Smooth muscle cell of the coronary artery (primary cell): Measurements from ENCODE around the gene KRTAP25-1. TPM values are rescaled to one million over a fixed set of nuclear protein-coding genes. Genes with fewer than 3 reads are reported as not detected.

ENCODE experiments used
- total RNA-seq: library from RNA; depleted of rRNA; stranded (reverse); fragments of >200 nt; gene quantifications from 2 replicates; pipeline ENCODE4 v1.2.3, GENCODE V29; 2014; ENCODE audit warnings: low replicate concordance

Gene KRTAP25-1, protein sequence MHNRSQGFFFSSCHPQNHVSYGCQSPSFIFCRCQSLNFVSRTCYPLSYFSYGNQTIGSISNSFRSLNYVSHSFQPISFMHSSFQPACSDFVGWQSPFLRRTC
- total RNA-seq = not detected in 2 replicates

DNA sequence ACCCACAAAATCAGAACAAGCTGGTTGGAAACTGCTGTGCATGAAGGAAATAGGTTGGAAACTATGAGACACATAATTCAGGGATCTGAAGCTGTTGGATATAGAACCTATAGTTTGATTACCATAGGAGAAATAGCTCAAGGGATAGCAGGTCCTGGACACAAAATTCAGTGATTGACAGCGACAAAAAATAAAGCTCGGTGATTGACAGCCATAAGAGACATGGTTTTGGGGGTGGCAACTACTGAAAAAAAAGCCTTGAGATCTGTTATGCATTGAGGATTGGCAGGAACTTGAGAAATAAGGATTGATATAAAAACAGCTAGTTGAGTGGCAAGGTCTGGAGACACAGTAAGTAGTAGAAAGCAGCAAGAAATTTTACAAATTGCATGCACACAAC, at the start of gene KRTAP25-1:
Gene KRTAP25-1, minus strand, starts transcription at position 300 of the 400 bp plus-strand sequence. Its CDS starts 24 bp downstream, at position 276.

DNA sequence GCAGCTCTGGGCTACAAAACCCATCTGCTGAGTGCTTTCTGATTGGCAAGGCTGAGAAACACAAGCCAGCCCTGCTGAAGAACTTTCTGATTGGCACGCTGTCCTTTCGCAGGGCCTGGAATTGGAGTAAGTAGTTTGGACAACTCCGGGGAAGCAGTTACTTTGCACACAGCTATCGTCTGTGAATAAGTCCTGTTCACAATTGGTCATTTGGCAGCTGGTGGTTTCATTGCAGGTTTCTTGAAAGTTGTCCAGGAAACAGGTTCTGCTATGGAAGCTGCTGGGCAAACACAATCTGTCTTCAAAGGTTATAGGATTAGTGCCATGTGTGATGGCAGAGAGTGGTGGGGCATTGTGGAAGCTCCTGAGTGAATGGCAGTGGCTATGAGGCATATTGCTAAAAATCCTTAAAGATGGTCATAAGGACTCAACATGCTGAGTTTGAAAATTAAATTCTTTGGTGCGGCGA, 48.0 kb upstream of the KRTAP25-1 start, which contains the start of gene KRTAP27-1:
Gene KRTAP27-1, minus strand, starts transcription at position 419 of the 469 bp plus-strand sequence. Its CDS starts 26 bp downstream, at position 393.

DNA sequence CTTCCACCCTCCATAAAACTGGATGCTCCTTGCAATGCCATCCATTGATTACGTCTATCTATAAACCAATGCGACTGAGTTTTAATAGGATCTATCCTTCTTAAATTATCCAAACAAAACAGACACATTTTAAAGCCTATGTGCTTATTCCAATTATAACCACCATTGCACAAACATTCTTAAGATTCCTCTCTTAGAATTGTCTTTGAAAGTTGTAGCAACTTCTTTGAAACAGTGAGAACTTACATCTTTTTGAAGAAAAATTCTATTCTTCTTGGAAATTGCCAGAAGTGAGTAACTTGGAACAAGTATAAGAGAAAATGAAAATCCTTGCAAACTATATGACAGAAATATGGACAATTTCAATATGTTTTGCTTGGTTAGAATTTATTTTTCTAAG, 30.9 kb upstream of the KRTAP25-1 start, which contains the start of gene KRTAP26-1:
Gene KRTAP26-1, minus strand, starts transcription at position 101 of the 400 bp plus-strand sequence. CDS start 280 bp downstream, outside the sequence.

DNA sequence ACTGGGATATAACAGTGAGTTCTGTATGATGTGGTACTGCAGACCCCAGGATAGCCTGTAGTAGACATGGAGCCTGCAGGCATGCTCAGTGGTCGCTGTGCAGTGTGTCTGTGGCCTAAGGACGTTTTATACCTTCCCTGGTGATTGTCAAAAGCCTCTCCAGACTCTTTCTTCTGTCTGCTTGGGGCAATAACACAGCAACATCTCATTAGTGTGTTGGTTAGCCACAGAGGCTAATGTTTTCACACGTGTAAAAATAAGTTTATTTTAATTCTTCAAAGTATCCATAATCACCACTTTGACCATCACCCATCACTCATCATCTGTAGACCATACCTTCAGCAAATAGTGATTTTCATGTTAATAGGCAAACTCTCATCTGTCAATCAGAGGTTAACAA, 6.5 kb downstream of the KRTAP25-1 start, which contains the start of gene KRTAP24-1:
Gene KRTAP24-1, minus strand, starts transcription at position 101 of the 400 bp plus-strand sequence. Its CDS starts 18 bp downstream, at position 83.

Other genes starting within 250 kb of the KRTAP25-1 start
- not detected in 2 replicates for gene CLDN17, start 122.7 kb downstream of the KRTAP25-1 start, total RNA-seq
- gene CLDN8, start 73.4 kb downstream of the KRTAP25-1 start, total RNA-seq = not detected in 2 replicates
- not detected in 2 replicates for gene KRTAP24-1, start 6.6 kb downstream of the KRTAP25-1 start, total RNA-seq
- not detected in 2 replicates for gene KRTAP26-1, start 30.8 kb upstream of the KRTAP25-1 start, total RNA-seq
- not detected in 2 replicates for gene KRTAP27-1, start 48.2 kb upstream of the KRTAP25-1 start, total RNA-seq
- not detected in 2 replicates for gene KRTAP23-1, start 59.1 kb upstream of the KRTAP25-1 start, total RNA-seq
- gene KRTAP13-2, start 82.8 kb upstream of the KRTAP25-1 start, total RNA-seq = not detected in 2 replicates
- not detected in 2 replicates for gene KRTAP13-1, start 106.5 kb upstream of the KRTAP25-1 start, total RNA-seq
- not detected in 2 replicates for gene KRTAP13-3, start 136.4 kb upstream of the KRTAP25-1 start, total RNA-seq
- not detected in 2 replicates for gene KRTAP13-4, start 140.7 kb upstream of the KRTAP25-1 start, total RNA-seq
- not detected in 2 replicates for gene KRTAP15-1, start 150.8 kb upstream of the KRTAP25-1 start, total RNA-seq
- not detected in 2 replicates for gene KRTAP19-1, start 190.9 kb upstream of the KRTAP25-1 start, total RNA-seq
- not detected in 2 replicates for gene KRTAP19-2, start 197.9 kb upstream of the KRTAP25-1 start, total RNA-seq
- gene KRTAP19-3, start 202.5 kb upstream of the KRTAP25-1 start, total RNA-seq = not detected in 2 replicates
- not detected in 2 replicates for gene KRTAP19-4, start 207.7 kb upstream of the KRTAP25-1 start, total RNA-seq
- gene KRTAP19-5, start 212.6 kb upstream of the KRTAP25-1 start, total RNA-seq = not detected in 2 replicates